ENCODE results near the gene SLC25A40. TPM values are rescaled to one million over a fixed set of nuclear protein-coding genes. Genes with fewer than 3 reads are reported as not detected.
A peak's percentile ranks its signal among the peaks of the same experiment; 100 is the strongest.
"Not testable (repeated sequence)": the region's sequence is repeated elsewhere in the genome, so short reads cannot be mapped to it uniquely, and the experiment has no call there.

The SLC25A40 gene
- total RNA-seq, 4 donors from 2014 or later: 3.2 to 90.2 (median 27.1) TPM

GRCh38 chr7:87875151-87876039, 765 bp downstream of the SLC25A40 start:
- Histone ChIP-seq H3K9me3 (peaks cover 0 to 14% of the 10 kb centered on the region in 2 donors), H3K36me3 (no peaks in the 10 kb centered on the region), H3K27ac (peak overlapping the region; percentile 88 to 92), H3K4me3 (peak overlapping the region; percentile 59 to 82), H3K4me1 (peaks cover 0 to 4% of the 10 kb centered on the region in 2 donors), H3K27me3 (no peaks in the 10 kb centered on the region)
- no peak for DNase-seq
- TF ChIP-seq CTCF (IDR thresholded peaks at IDR 0.05): no peak
- TF ChIP-seq POLR2A (IDR thresholded peaks at IDR 0.05): no peak
- intact Hi-C loops (cut with DNase I; ENCODE audit: low total_unique reads): no loop called here

GRCh38 chr7:87874066-87874465, 2.1 kb downstream of the SLC25A40 start:
- Histone ChIP-seq H3K27me3 (no peaks in the 10 kb centered on the region), H3K4me3 (no peak overlapping the region), H3K9me3 (peaks cover 0 to 15% of the 10 kb centered on the region in 2 donors), H3K4me1 (peaks cover 0 to 4% of the 10 kb centered on the region in 2 donors), H3K36me3 (no peaks in the 10 kb centered on the region), H3K27ac (no peak overlapping the region)
- no peak for DNase-seq
- TF ChIP-seq POLR2A (IDR thresholded peaks at IDR 0.05) (no peak), CTCF (IDR thresholded peaks at IDR 0.05) (no peak)
- intact Hi-C loops (cut with DNase I; ENCODE audit: low total_unique reads): no loop called here

GRCh38 chr7:87873328-87873727, 2.8 kb downstream of the SLC25A40 start:
- peaks cover 0 to 15% of the 10 kb centered on the region in 2 donors for H3K9me3 ChIP-seq
- intact Hi-C loops (cut with DNase I; ENCODE audit: low total_unique reads); H3K27me3 ChIP-seq; H3K36me3 ChIP-seq; H3K4me3 ChIP-seq; H3K27ac ChIP-seq; DNase-seq; H3K4me1 ChIP-seq: not testable (repeated sequence)

- no peaks in the 10 kb centered on the region for H3K36me3 ChIP-seq
- DNase-seq: no peak
- H3K9me3 ChIP-seq: peaks cover 0 to 21% of the 10 kb centered on the region in 2 donors
- H3K4me1 ChIP-seq: no peaks in the 10 kb centered on the region
- no peak for TF ChIP-seq POLR2A (IDR thresholded peaks at IDR 0.05)
- no peak for TF ChIP-seq CTCF (IDR thresholded peaks at IDR 0.05)
- no peak overlapping the region for H3K27ac ChIP-seq
- H3K27me3 ChIP-seq: no peaks in the 10 kb centered on the region
- no peak overlapping the region for H3K4me3 ChIP-seq
- intact Hi-C loops (cut with DNase I; ENCODE audit: low total_unique reads): no loop called here
Measured at GRCh38 chr7:87872346-87872745, 3.8 kb downstream of the SLC25A40 start.

GRCh38 chr7:87870471-87870870, 5.7 kb downstream of the SLC25A40 start:
- H3K9me3 ChIP-seq: peaks cover 0 to 32% of the 10 kb centered on the region in 2 donors
- H3K4me3 ChIP-seq: no peak overlapping the region
- no peaks in the 10 kb centered on the region for H3K36me3 ChIP-seq
- H3K4me1 ChIP-seq: no peaks in the 10 kb centered on the region
- no peak for DNase-seq
- no peak overlapping the region for H3K27ac ChIP-seq
- H3K27me3 ChIP-seq: no peaks in the 10 kb centered on the region
- TF ChIP-seq CTCF (IDR thresholded peaks at IDR 0.05): no peak
- TF ChIP-seq POLR2A (IDR thresholded peaks at IDR 0.05): no peak
- intact Hi-C loops (cut with DNase I; ENCODE audit: low total_unique reads): no loop called here

GRCh38 chr7:87866533-87866932, 9.6 kb downstream of the SLC25A40 start:
- H3K27ac ChIP-seq; H3K4me1 ChIP-seq; DNase-seq; H3K27me3 ChIP-seq; H3K36me3 ChIP-seq; intact Hi-C loops (cut with DNase I; ENCODE audit: low total_unique reads); H3K4me3 ChIP-seq: not testable (repeated sequence)
- H3K9me3 ChIP-seq: peaks cover 0 to 29% of the 10 kb centered on the region in 2 donors

Data from uterus (tissue), 4 donors.